ENCODE measurements around the gene CHST12.
"Not testable (repeated sequence)": the region's sequence is repeated elsewhere in the genome, so short reads cannot be mapped to it uniquely, and the experiment has no call there.

Gene CHST12

DNA sequence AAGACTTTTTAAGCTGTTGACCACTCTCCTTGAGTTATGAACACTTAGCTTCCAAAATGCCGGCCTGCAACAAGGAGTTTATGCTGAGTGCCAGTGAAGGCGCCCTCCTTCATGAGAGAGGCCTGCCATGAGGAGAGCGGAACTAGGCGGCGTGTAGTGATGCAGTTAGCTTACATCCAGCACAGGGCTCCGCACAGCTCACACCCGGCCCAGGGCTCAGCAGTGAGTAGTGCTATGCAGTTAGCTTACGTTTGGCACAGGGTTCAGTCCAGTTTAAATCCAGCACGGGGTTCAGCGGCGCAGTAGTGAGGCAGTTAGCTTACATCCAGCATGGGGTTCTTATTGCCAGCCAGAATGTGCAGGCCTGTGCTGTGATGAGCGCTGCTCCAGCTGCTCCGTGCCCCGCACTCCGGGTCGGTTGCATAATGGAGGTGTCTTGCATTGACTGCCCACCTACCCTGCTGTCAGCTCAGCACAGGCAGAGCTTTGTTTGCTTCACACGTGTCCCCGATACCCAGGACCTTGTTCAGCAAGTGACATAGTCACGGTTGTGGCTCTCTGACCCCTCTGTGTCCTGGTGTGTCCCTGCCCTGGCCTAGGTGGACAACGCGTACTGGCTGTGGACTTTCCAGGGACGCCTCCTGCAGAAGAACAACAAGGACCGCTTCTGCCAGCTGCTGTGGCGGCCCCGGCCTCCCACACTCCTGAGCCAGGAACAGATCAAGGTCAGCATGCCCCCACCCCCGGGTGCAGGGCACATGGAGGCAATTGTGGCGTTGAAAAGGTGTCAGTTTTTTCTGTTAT lies 26.9 kb upstream of the CHST12 start:
- TF ChIP-seq TAF1 (IDR thresholded peaks at IDR 0.05; ENCODE audit: low read depth, low read length): no peak
- peak; percentile 54; the same call in 1 of the 2 replicates for TF ChIP-seq POLR2AphosphoS5 (IDR thresholded peaks at IDR 0.05; ENCODE audit: low read depth, low read length)
- TF ChIP-seq SPI1 (IDR thresholded peaks at IDR 0.05; ENCODE audit: low read depth, low read length): no peak
- TF ChIP-seq POLR2A (IDR thresholded peaks at IDR 0.05; ENCODE audit: low read depth, low read length): 0 out of 2 replicates have a peak, but pooled peaks have one; percentile 13
- FAIRE-seq: no peak
- DNase-seq (ENCODE audit: insufficient read length, low spot score): no peak

DNA sequence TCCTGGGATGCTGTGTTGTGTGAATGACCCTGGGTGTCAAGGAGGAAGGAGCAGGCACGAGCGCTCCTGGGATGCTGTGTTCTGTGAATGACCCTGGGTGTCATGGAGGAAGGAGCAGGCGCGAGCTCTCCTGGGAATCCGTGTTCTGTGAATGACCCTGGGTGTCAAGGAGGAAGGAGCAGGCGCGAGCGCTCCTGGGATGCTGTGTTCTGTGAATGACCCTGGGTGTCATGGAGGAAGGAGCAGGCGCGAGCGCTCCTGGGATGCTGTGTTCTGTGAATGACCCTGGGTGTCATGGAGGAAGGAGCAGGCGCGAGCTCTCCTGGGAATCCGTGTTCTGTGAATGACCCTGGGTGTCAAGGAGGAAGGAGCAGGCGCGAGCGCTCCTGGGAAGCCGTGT lies 25.9 kb upstream of the CHST12 start:
- not testable (repeated sequence) for FAIRE-seq

DNA sequence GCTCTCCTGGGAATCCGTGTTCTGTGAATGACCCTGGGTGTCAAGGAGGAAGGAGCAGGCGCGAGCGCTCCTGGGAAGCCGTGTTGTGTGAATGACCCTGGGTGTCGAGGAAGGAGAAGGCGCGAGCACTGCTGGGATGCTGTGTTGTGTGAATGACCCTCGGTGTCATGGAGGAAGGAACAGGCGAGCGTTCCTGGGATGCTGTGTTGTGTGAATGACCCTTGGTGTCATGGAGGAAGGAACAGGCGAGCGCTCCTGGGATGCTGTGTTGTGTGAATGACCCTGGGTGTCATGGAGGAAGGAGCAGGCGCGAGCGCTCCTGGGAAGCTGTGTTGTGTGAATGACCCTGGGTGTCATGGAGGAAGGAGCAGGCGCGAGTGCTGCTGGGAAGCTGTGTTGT lies 25.3 kb upstream of the CHST12 start:
- FAIRE-seq; DNase-seq (ENCODE audit: insufficient read length, low spot score): not testable (repeated sequence)

More for the DNA sequence above, 25.9 kb upstream of the CHST12 start:
- DNase-seq (ENCODE audit: insufficient read length, low spot score): not testable (repeated sequence)

DNA sequence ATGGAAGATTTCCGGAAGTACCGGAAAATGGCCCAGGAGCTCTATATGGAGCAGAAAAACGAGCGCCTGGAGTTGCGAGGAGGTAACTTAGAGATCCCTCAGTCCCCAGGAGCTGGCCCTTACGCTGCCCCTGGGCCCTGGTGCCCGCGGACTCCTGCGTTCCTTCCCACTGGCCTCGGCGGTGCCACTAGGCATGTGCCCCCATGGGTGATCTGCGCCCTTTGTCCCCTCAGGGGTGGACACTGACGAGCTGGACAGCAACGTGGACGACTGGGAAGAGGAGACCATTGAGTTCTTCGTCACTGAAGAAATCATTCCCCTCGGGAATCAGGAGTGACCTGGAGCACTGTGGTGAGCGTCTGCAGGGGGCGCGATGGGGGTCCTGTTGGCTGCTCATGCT lies 24.2 kb upstream of the CHST12 start:
- TF ChIP-seq PAX5 (IDR thresholded peaks at IDR 0.05; ENCODE audit: insufficient read depth, low read length, severe bottlenecking): no peak
- no peak; the same call in 1 of the 2 replicates for TF ChIP-seq POLR2AphosphoS5 (IDR thresholded peaks at IDR 0.05; ENCODE audit: low read depth, low read length)
- no peak for TF ChIP-seq TAF1 (IDR thresholded peaks at IDR 0.05; ENCODE audit: low read depth, low read length)
- no peak for TF ChIP-seq POLR2A (IDR thresholded peaks at IDR 0.05; ENCODE audit: low read depth, low read length)
- no peak for TF ChIP-seq POU2F2 (IDR thresholded peaks at IDR 0.05; ENCODE audit: low read depth, low read length)
- no peak for TF ChIP-seq SPI1 (IDR thresholded peaks at IDR 0.05; ENCODE audit: low read depth, low read length)
- no peak for FAIRE-seq
- no peak for DNase-seq (ENCODE audit: insufficient read length, low spot score)

DNA sequence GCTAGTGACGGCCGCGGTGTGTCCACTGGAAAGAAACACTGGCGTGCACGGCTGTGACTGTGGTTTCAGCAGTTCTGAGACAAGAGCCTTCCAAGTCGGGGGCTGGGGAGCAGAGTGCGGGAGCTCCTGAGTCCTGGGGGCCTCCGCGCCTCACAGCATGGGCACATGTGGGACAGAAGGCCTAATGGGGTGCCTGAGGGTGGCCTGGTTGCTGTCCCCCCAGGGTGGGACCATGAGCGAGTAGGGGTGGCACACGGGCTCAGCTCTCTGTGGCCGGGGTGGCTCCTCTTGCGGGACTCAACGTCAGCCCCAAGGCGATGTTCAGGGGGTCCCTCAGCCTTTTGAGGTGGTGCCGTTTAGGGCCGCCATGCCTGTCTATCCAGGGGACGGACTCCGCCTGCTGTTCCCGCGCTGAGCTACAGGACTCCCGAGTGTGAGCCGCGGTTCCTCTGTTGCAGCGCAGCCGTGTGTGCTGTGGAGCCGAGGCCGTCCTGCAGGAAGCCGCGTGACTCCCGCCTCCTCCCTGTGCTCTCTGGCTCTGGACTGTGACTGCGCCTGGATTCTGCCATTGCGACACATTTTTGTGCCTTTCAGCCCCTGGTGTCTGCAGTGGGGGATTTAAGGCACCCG lies 23.5 kb upstream of the CHST12 start:
- FAIRE-seq: no peak
- DNase-seq (ENCODE audit: insufficient read length, low spot score): no peak
- TF ChIP-seq SPI1 (IDR thresholded peaks at IDR 0.05; ENCODE audit: low read depth, low read length) (no peak), POLR2AphosphoS5 (IDR thresholded peaks at IDR 0.05; ENCODE audit: low read depth, low read length) (no peak)

DNA sequence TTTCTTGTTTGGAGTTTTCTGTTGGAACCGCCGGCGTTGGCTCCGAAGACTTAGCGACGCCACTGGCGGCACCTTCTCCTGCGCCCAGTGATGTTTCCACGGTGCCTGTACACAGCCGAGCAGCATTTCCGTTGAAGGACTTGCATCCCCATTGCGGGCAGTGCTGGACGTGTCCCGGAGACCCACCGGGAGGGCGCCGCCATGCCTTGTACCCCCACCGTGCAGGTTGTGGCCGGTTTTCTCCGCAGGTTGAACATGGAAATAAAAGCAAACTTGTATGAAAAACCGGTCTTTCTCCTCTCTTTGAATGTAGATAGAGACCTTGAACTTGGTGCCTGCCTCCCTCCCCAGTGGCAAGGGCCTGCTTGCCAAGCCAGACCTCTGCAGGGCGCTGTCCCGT lies 22.9 kb upstream of the CHST12 start:
- FAIRE-seq (no peak), DNase-seq (ENCODE audit: insufficient read length, low spot score) (no peak)
- no peak for TF ChIP-seq POLR2AphosphoS5 (IDR thresholded peaks at IDR 0.05; ENCODE audit: low read depth, low read length)
- no peak for TF ChIP-seq TAF1 (IDR thresholded peaks at IDR 0.05; ENCODE audit: low read depth, low read length)
- no peak for TF ChIP-seq PAX5 (IDR thresholded peaks at IDR 0.05; ENCODE audit: insufficient read depth, low read length, severe bottlenecking)
- no peak for TF ChIP-seq POLR2A (IDR thresholded peaks at IDR 0.05; ENCODE audit: low read depth, low read length)
- TF ChIP-seq POU2F2 (IDR thresholded peaks at IDR 0.05; ENCODE audit: low read depth, low read length): no peak
- TF ChIP-seq SPI1 (IDR thresholded peaks at IDR 0.05; ENCODE audit: low read depth, low read length): no peak

DNA sequence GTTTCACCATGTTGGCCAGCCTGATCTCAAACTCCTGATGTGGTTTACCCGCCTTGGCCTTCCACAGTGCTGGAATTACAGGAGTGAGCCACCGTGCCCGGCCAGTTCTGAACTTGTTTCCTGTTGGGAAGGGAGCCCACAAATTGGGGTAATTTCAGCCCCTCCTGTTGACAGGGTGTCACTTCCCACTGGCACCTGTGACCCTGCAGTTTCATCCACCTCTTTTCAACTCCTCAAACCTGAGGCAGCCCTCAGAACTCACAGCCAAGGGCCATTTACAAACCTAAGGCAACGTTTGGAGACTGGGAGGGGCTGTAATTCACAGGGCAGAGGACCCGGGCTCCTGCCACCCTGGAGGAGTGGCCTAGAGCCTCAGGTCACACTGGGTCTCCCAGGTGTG lies 22.2 kb upstream of the CHST12 start:
- FAIRE-seq: no peak
- TF ChIP-seq POLR2AphosphoS5 (IDR thresholded peaks at IDR 0.05; ENCODE audit: low read depth, low read length) (peak; percentile 38), SPI1 (IDR thresholded peaks at IDR 0.05; ENCODE audit: low read depth, low read length) (no peak)
- no peak for DNase-seq (ENCODE audit: insufficient read length, low spot score)

DNA sequence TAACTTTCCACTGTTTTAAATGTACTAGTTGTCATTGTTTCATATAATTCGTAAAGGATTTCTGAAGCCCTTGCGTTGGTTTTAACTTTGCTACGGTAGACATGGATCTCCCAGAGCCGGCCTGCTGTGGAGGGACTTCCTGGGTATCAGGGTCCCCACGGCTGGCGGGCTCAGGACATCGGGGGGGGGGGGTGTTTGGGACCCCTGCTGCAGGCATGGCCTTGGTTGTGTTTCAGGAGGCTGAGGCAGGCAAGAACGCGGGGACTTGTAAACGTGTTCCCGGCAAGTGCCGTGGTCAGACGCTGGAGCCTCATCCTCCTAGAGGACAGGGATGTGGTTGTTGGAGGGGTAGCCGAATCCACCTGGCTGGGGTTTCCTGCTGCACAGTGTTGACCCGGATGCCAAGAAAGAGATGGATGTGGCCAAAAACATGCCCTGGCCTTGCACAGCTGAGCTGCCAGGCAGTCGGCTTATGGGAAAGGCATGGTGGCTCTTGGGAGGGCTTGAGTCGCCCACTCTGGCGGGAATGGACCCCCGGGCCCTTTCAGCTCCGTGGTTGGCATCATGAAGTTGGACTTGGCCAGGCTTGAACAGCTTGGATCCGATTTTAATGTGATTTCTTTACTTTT lies 21.4 kb upstream of the CHST12 start:
- TF ChIP-seq POU2F2 (IDR thresholded peaks at IDR 0.05; ENCODE audit: low read depth, low read length) (no peak), SPI1 (IDR thresholded peaks at IDR 0.05; ENCODE audit: low read depth, low read length) (no peak), POLR2AphosphoS5 (IDR thresholded peaks at IDR 0.05; ENCODE audit: low read depth, low read length) (no peak), POLR2A (IDR thresholded peaks at IDR 0.05; ENCODE audit: low read depth, low read length) (peak; percentile 55; the same call in 1 of the 2 replicates), PAX5 (IDR thresholded peaks at IDR 0.05; ENCODE audit: insufficient read depth, low read length, severe bottlenecking) (no peak), TAF1 (IDR thresholded peaks at IDR 0.05; ENCODE audit: low read depth, low read length) (no peak)
- FAIRE-seq (no peak), DNase-seq (ENCODE audit: insufficient read length, low spot score) (no peak)

DNA sequence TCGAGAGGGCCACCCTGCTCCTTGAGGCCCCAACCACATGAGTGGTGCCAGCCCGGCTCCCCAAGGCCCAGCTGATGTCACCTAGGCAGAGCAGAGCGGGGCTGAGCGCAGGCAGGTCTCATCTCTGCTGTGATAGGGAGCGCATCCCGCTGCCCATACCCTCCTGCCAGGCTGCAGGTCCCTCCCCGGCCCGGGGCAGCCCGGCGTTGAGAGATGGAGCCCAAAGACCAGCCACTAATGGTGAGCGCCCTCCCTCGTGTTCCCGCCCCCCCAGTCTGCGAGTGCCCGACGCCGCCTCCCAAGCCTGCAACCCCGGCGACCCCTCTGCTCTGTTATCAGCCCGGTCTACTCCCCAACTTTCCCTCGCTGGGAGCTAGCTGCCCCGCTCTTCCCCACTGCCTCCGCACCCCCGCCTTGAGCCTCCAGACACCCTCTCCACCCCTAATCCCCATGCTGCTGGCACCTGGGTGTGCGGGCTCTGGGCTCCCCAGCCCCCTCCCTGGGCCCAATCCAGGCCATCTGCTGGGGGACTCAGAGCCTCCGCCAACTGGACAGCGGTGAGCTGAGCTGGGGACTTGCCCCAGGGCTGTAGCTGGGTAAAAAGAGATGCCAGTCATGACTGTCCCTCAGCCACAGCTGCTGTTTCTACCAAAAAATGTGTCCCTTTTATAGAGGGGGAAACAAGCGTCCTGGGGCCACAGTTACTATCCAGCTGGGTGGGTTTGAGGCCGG lies 19.7 kb upstream of the CHST12 start:
- DNase-seq (ENCODE audit: insufficient read length, low spot score): no peak
- TF ChIP-seq POU2F2 (IDR thresholded peaks at IDR 0.05; ENCODE audit: low read depth, low read length): no peak
- no peak for TF ChIP-seq SPI1 (IDR thresholded peaks at IDR 0.05; ENCODE audit: low read depth, low read length)
- TF ChIP-seq POLR2AphosphoS5 (IDR thresholded peaks at IDR 0.05; ENCODE audit: low read depth, low read length): no peak
- no peak for TF ChIP-seq POLR2A (IDR thresholded peaks at IDR 0.05; ENCODE audit: low read depth, low read length)
- TF ChIP-seq TAF1 (IDR thresholded peaks at IDR 0.05; ENCODE audit: low read depth, low read length): no peak
- TF ChIP-seq PAX5 (IDR thresholded peaks at IDR 0.05; ENCODE audit: insufficient read depth, low read length, severe bottlenecking): no peak
- no peak for FAIRE-seq
